ENCODE data around the gene ARL6.

The ARL6 gene

GRCh38 chr3:97764407-97765238 is at the start of gene ARL6:
ARL6 (plus strand) TSS chr3:97764758; CDS start chr3:97768108, 3,350 bp downstream.
- FAIRE-seq, result peak; percentile 24
- DNase-seq (ENCODE audit: low spot score), result peak; percentile 73

GRCh38 chr3:97719156-97719821 is 45.3 kb upstream of the ARL6 start:
- FAIRE-seq (peak; percentile 79), DNase-seq (ENCODE audit: low spot score) (peak; percentile 42)

- FAIRE-seq, result no peak
- DNase-seq (ENCODE audit: low spot score), result no peak
These were observed 44.1 kb upstream of the ARL6 start for GRCh38 chr3:97720417-97720816.

GRCh38 chr3:97721446-97721845 is 43.1 kb upstream of the ARL6 start:
- DNase-seq (ENCODE audit: low spot score) (no peak), FAIRE-seq (no peak)

- DNase-seq (ENCODE audit: low spot score), result no peak
- FAIRE-seq, result no peak
These were observed 27.6 kb upstream of the ARL6 start for GRCh38 chr3:97736928-97737327.

- DNase-seq (ENCODE audit: low spot score) (no peak), FAIRE-seq (no peak)
These were observed 25.8 kb upstream of the ARL6 start for GRCh38 chr3:97738761-97739160.

GRCh38 chr3:97742036-97742435 is 22.5 kb upstream of the ARL6 start:
- FAIRE-seq (no peak), DNase-seq (ENCODE audit: low spot score) (no peak)

- DNase-seq (ENCODE audit: low spot score) (no peak), FAIRE-seq (no peak)
These were observed 20.3 kb upstream of the ARL6 start for GRCh38 chr3:97744289-97744688.

- no peak for DNase-seq (ENCODE audit: low spot score)
These were observed 762 bp upstream of the ARL6 start for GRCh38 chr3:97763586-97764406.

GRCh38 chr3:97765336-97765735 is 778 bp downstream of the ARL6 start:
- DNase-seq (ENCODE audit: low spot score), result no peak

More at GRCh38 chr3:97763586-97764406, 762 bp upstream of the ARL6 start:
- no peak for FAIRE-seq

GRCh38 chr3:97772926-97773325 is 8.4 kb downstream of the ARL6 start:
- DNase-seq (ENCODE audit: low spot score) (no peak), FAIRE-seq (no peak)

More at GRCh38 chr3:97765336-97765735, 778 bp downstream of the ARL6 start:
- FAIRE-seq, result no peak

- no peak for FAIRE-seq
- DNase-seq (ENCODE audit: low spot score), result no peak
These were observed 13.6 kb downstream of the ARL6 start for GRCh38 chr3:97778152-97778551.

GRCh38 chr3:97793420-97794019 is 29.0 kb downstream of the ARL6 start:
- FAIRE-seq, result peak; percentile 77
- DNase-seq (ENCODE audit: low spot score), result peak; percentile 52

GRCh38 chr3:97795951-97796350 is 31.4 kb downstream of the ARL6 start:
- DNase-seq (ENCODE audit: low spot score), result no peak
- no peak for FAIRE-seq

- DNase-seq (ENCODE audit: low spot score), result no peak
- FAIRE-seq, result no peak
These were observed 39.9 kb downstream of the ARL6 start for GRCh38 chr3:97804471-97804870.

GRCh38 chr3:97810779-97811390 is 46.3 kb downstream of the ARL6 start:
- DNase-seq (ENCODE audit: low spot score) (no peak), FAIRE-seq (no peak)

GRCh38 chr3:97815149-97815917 is 50.8 kb downstream of the ARL6 start:
- FAIRE-seq, result peak; percentile 37

GRCh38 chr3:97816811-97817210 is 52.3 kb downstream of the ARL6 start:
- no peak for DNase-seq (ENCODE audit: low spot score)
- no peak for FAIRE-seq

More at GRCh38 chr3:97815149-97815917, 50.8 kb downstream of the ARL6 start:
- peak; percentile 23 for DNase-seq (ENCODE audit: low spot score)

GRCh38 chr3:97817965-97818364 is 53.4 kb downstream of the ARL6 start:
- FAIRE-seq (no peak), DNase-seq (ENCODE audit: low spot score) (no peak)

- FAIRE-seq, result no peak
- DNase-seq (ENCODE audit: low spot score), result no peak
These were observed 56.2 kb downstream of the ARL6 start for GRCh38 chr3:97820780-97821179.

Data from RCC 7860 (cell line).